GM21423 (cell line): ENCODE results near the gene ADARB1.

Experiments
- ATAC-seq: cut with Tn5 transposase; IDR thresholded peaks from one replicate; pipeline ENCODE4 v1.9.1; 2021; ENCODE audit warnings: mild to moderate bottlenecking, moderate library complexity; ENCODE audit not compliant: unreplicated experiment

ADARB1 gene

GRCh38 chr21:45090966-45091365 is 16.6 kb downstream of the ADARB1 start:
- ATAC-seq: no peak

GRCh38 chr21:45091550-45092322 is 17.4 kb downstream of the ADARB1 start:
- no peak for ATAC-seq

GRCh38 chr21:45093035-45093532 is 18.7 kb downstream of the ADARB1 start:
- ATAC-seq: no peak

- ATAC-seq: no peak
Observed at GRCh38 chr21:45094412-45094811, 20.0 kb downstream of the ADARB1 start.

- ATAC-seq: no peak
Observed at GRCh38 chr21:45095505-45095904, 21.1 kb downstream of the ADARB1 start.

GRCh38 chr21:45096217-45096616 is 21.8 kb downstream of the ADARB1 start:
- no peak for ATAC-seq

GRCh38 chr21:45097827-45098387 is 23.5 kb downstream of the ADARB1 start:
- ATAC-seq: no peak

- ATAC-seq: no peak
Observed at GRCh38 chr21:45098867-45099266, 24.5 kb downstream of the ADARB1 start.

GRCh38 chr21:45099571-45099970 is 25.2 kb downstream of the ADARB1 start:
- ATAC-seq: no peak

GRCh38 chr21:45100866-45101265 is 26.5 kb downstream of the ADARB1 start:
- no peak for ATAC-seq

GRCh38 chr21:45102391-45102932 is 28.1 kb downstream of the ADARB1 start:
- no peak for ATAC-seq

GRCh38 chr21:45103971-45104520 is 29.7 kb downstream of the ADARB1 start:
- ATAC-seq: no peak

- no peak for ATAC-seq
Observed at GRCh38 chr21:45104560-45104959, 30.2 kb downstream of the ADARB1 start.

- ATAC-seq: no peak
Observed at GRCh38 chr21:45105906-45106485, 31.6 kb downstream of the ADARB1 start.

- no peak for ATAC-seq
Observed at GRCh38 chr21:45108034-45108790, 33.8 kb downstream of the ADARB1 start.

GRCh38 chr21:45108808-45109781 is 34.7 kb downstream of the ADARB1 start:
- ATAC-seq: no peak

GRCh38 chr21:45109831-45110492 is 35.6 kb downstream of the ADARB1 start:
- ATAC-seq: peak; percentile 71

GRCh38 chr21:45110873-45111624 is 36.7 kb downstream of the ADARB1 start:
- no peak for ATAC-seq
